NB4 (cell line): ENCODE measurements around the gene CBX7.

ENCODE experiments used
- DNase-seq: peaks from one replicate; pipeline ENCODE4 v3.0.0; 2010; ENCODE audit warnings: low read depth
- H3K4me3 ChIP-seq: one replicate; pipeline ENCODE4 v1.5.1; 2011; ENCODE audit warnings: mild to moderate bottlenecking, low read depth, low read length, moderate library complexity
- MYC ChIP-seq: IDR thresholded peaks from 2 replicates; pipeline ENCODE4 v1.6.1; 2011; ENCODE audit warnings: low read depth, low read length
- POLR2A ChIP-seq: IDR thresholded peaks from 2 replicates; pipeline ENCODE4 v1.6.1; 2011; ENCODE audit warnings: mild to moderate bottlenecking; ENCODE audit not compliant: insufficient read length; ENCODE audit errors: extremely low read depth
- TF ChIP-seq, protein P1 (sequence below): IDR thresholded peaks from one replicate; pipeline ENCODE4 v1.5.1; 2012; ENCODE audit warnings: low read depth, low read length
- TF ChIP-seq, protein P2 (sequence below): IDR thresholded peaks from 2 replicates; pipeline ENCODE4 v1.6.1; 2011; ENCODE audit warnings: low read depth, low read length

The CBX7 gene

DNA sequence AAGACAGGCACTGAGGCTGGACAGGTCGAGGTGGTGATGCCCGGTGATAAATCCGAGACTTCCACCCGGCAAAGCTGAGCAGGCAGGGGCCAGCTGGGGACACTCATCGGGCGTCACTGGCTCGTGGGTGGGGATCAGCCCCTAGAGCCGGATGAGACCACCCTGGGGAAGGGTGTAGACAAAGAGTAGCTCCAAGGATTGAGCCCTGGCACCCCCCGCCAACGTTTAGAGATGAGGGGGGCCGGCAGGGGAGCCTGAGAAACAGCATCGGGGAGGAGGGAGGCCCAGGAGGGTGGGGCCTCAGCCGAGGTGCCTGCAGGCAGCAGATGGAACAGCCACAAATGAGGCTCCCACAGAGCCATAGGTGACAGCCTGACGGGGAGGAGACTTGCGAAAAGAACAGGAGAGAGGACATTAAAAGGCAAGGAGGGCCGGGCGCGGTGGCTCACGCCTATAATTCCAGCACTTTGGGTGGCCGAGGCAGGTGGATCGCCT is 27.4 kb upstream of the CBX7 start:
- H3K4me3 ChIP-seq: no peak overlapping the region
- TF ChIP-seq, protein P1, sequence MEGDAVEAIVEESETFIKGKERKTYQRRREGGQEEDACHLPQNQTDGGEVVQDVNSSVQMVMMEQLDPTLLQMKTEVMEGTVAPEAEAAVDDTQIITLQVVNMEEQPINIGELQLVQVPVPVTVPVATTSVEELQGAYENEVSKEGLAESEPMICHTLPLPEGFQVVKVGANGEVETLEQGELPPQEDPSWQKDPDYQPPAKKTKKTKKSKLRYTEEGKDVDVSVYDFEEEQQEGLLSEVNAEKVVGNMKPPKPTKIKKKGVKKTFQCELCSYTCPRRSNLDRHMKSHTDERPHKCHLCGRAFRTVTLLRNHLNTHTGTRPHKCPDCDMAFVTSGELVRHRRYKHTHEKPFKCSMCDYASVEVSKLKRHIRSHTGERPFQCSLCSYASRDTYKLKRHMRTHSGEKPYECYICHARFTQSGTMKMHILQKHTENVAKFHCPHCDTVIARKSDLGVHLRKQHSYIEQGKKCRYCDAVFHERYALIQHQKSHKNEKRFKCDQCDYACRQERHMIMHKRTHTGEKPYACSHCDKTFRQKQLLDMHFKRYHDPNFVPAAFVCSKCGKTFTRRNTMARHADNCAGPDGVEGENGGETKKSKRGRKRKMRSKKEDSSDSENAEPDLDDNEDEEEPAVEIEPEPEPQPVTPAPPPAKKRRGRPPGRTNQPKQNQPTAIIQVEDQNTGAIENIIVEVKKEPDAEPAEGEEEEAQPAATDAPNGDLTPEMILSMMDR: no peak
- TF ChIP-seq, protein P2, sequence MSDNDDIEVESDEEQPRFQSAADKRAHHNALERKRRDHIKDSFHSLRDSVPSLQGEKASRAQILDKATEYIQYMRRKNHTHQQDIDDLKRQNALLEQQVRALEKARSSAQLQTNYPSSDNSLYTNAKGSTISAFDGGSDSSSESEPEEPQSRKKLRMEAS: no peak
- TF ChIP-seq POLR2A (no peak), MYC (no peak)
- DNase-seq: no peak

DNA sequence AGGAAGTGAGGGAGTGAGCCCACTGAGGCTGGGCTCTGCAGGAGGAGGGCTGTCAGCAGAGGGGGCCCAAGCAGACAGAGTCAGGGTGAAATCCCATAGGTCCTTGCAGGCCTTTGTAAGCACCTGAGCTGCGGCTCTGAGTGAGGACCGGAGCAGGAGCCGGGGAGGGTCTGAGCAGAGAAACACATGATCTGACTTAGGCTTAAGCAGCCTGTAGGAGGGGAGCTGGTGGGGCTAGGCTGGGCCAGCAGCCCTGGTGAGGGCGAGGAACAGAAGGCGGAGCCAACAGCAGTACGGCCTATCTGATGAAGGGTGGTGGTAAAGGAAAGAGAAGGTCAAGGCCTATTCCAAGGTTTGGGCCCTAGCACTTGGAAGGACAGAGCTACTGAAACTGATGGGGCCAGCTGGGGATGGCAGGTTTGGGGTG is 26.9 kb upstream of the CBX7 start:
- H3K4me3 ChIP-seq: no peak overlapping the region
- TF ChIP-seq MYC (no peak), POLR2A (no peak)
- TF ChIP-seq, protein P1: no peak
- TF ChIP-seq, protein P2: no peak

DNA sequence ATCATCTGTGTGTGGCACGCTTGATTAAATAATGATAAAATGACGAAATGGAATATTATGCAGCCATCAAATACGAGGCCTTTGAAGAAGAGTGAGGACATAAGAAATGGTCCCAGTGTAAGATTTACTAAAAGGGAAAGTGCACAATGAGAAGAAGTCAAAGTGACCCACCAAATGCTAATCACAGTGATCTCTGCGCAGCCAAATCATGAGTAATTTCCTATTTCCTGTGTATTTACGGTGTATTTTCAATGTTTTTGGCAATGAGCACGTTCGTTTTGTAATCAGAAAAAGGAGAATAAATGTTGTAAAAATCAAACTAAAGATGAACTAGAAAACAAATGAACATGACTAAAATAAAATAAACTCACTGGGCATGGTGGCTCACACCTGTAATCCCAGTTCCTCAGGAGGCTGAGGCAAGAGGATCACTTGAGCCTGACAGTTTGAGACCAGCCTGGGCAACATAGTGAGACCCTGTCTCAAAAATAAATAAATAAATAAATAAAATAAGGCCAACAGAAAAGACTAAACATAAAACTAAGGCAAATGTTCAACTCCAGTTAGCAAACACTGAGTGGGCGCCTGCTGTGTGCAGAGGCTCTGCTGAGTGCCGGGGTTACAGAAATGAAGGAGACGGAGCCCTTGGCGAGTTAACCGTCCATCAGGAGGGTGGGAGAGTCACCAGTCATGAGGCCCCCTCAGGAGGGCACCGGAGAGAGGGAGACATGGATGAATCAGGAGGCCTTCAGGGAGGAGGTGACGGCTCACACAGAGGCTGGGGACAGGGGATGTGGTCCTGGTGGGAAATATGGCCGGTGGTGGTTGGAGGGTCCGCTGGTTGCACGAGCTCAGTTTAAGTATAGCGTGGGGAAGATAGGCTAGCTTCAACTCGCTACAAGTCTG is 26.0 kb upstream of the CBX7 start:
- H3K4me3 ChIP-seq: no peak overlapping the region
- TF ChIP-seq, protein P1: no peak
- no peak for TF ChIP-seq POLR2A
- TF ChIP-seq, protein P2: no peak
- TF ChIP-seq MYC: no peak
- no peak for DNase-seq

More for the DNA sequence above, 26.9 kb upstream of the CBX7 start:
- DNase-seq: no peak

DNA sequence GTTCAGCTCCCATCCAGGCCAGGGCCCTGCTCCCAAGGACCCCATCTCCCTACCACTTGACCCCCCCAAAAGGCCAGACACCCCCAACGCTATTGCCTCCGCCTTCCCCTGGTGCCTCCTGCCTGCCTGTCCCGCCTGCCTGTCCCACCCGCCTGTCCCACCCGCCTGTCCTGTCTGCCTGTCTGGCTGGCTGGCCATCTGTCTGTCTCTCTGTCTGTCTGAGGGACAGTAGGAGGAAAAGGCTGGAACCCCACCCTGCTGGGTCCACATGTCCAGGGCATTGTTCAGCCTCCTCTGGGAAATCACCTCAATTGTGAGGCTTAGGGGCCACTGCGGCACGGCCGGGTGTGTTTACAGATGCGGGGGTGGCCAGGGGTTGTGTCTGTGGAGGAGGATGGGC is 25.3 kb upstream of the CBX7 start:
- DNase-seq: no peak
- TF ChIP-seq, protein P2: no peak
- TF ChIP-seq, protein P1: no peak
- TF ChIP-seq MYC (no peak), POLR2A (no peak)
- no peak overlapping the region for H3K4me3 ChIP-seq

DNA sequence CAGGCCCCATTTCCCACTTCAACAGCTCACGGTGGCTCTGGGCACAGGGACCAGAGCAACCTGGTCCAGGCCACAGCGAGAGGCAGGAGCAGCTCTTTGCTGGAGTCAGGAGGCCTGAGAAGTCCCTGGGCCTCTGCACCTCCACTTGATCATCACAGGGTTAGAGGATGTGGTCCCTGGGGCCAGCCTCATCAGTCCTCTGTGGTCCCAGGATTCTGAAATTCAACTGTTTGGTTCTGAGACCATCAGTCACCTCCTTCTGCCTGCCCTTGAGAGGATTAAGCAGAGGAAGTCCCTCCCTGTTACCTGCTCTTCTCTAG is 24.9 kb upstream of the CBX7 start:
- no peak overlapping the region for H3K4me3 ChIP-seq
- DNase-seq: no peak

More for the DNA sequence above, 24.9 kb upstream of the CBX7 start:
- TF ChIP-seq MYC (no peak), POLR2A (no peak)
- TF ChIP-seq, protein P2: no peak
- TF ChIP-seq, protein P1: no peak
